ENCODE results near the gene TEPSIN. TPM values are rescaled to one million over a fixed set of nuclear protein-coding genes. Genes with fewer than 3 reads are reported as not detected.
A peak's percentile ranks its signal among the peaks of the same experiment; 100 is the strongest.

Gene TEPSIN
- total RNA-seq, result 36.4 and 40.0 TPM in 2 replicates

- H3K4me1 Mint-ChIP-seq, result peaks cover 23% of the 10 kb centered on the region
- H3K9me3 Mint-ChIP-seq, result no peaks in the 10 kb centered on the region
- peak; percentile 99 for DNase-seq
- intact Hi-C loops (cut with micrococcal nuclease), result loop anchor here (1.0 kb wide), 2 partner anchors 16 to 314 kb away; no protein-coding TSS in a partner anchor
- H3K36me3 Mint-ChIP-seq (ENCODE audit: low read depth), result peaks cover 28% of the 10 kb centered on the region
- peak within 1 kb of the TSS; percentile 97 for H3K27ac Mint-ChIP-seq
- peak within 1 kb of the TSS; percentile 95 for H3K4me3 Mint-ChIP-seq
- H3K27me3 Mint-ChIP-seq, result no peaks in the 10 kb centered on the region
Observed at GRCh38 chr17:81238815-81239713, at the start of gene TEPSIN, which contains the start of gene NDUFAF8. TEPSIN (minus strand) TSS chr17:81239055; CDS start chr17:81239033, 22 bp downstream. NDUFAF8 (plus strand) TSS chr17:81239318; CDS start chr17:81239364, 46 bp downstream.

DNA sequence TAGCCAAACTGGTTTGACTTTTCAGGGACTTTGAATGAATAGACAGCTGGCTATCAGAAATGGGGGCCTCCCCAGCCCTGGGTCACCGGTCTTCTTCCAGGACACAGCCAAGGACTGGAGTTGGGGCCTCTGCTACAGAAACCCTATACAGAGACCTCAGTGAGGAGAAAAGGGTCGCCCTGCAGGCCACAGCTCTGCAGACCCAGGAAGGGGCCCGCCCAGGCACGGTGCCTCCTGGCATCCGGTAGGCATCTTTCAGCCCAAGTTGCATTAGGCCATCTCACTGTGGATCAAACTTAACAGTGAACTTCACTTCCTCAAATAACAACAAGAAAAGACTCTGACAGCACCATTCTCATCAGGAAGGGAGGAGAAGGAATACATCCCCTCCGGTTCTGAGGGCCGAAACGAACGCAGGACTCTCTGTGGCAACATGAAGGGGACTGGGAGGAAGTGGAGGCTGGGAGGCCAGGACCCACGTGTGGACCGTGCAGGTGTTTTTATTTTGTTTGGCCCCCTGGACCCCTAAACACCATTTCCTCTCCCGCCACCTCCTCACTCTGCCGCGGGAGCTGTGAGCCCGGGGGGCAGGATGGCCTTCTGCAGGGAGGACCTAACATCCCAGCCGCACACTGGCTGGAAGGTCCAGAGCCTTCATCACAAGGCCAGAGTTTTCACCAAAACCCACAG, 49.0 kb upstream of the TEPSIN start:
- DNase-seq, result no peak
- Mint-ChIP-seq H3K36me3 (ENCODE audit: low read depth) (peaks cover 23% of the 10 kb centered on the region), H3K9me3 (no peaks in the 10 kb centered on the region), H3K27me3 (no peaks in the 10 kb centered on the region), H3K4me3 (peak overlapping the region; percentile 15), H3K4me1 (peaks cover 31% of the 10 kb centered on the region), H3K27ac (peak overlapping the region; percentile 25)
- intact Hi-C loops (cut with micrococcal nuclease), result no loop called here

- Mint-ChIP-seq H3K4me1 (peaks cover 30% of the 10 kb centered on the region), H3K27me3 (no peaks in the 10 kb centered on the region)
Observed at GRCh38 chr17:81287152-81287551, 48.3 kb upstream of the TEPSIN start.

DNA sequence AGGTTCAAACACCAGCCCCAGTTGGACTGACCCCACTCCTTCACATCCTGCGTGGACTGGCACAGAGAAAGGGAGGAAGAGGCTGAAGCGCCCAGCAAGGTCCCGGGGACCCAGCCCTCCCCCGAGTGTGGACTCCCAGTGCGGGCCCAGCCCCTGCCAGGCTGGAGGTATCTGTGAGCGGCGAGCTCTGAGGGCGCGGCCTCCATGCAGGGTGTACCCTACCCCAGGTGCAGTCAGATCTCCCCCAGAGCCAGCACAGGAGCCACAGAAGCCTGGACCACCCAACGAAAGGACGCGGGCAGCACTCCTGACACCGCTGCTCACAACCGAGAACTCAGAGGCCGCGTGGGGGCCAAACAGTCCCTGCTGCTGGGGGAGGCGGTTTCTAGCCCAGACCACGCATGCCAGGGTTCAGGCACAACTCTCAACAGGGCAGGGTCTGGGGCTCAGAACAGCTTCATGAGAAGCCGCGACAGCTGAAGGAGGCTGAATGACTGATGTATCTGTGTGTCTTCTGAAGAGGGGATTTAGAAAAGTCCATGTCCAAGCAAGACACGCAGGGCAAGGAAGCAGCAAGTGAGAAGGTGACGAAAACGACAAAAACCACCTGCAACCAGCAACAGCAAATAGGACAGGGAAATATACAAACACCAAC, 47.8 kb upstream of the TEPSIN start:
- H3K9me3 Mint-ChIP-seq, result no peaks in the 10 kb centered on the region
- intact Hi-C loops (cut with micrococcal nuclease), result no loop called here
- H3K36me3 Mint-ChIP-seq (ENCODE audit: low read depth), result peaks cover 26% of the 10 kb centered on the region
- peak overlapping the region; percentile 86 for H3K4me3 Mint-ChIP-seq
- no peak for DNase-seq
- peak overlapping the region; percentile 96 for H3K27ac Mint-ChIP-seq
- peaks cover 27% of the 10 kb centered on the region for H3K4me1 Mint-ChIP-seq
- H3K27me3 Mint-ChIP-seq, result no peaks in the 10 kb centered on the region

More at GRCh38 chr17:81287152-81287551, 48.3 kb upstream of the TEPSIN start:
- H3K4me3 Mint-ChIP-seq, result peak overlapping the region; percentile 19
- peaks cover 25% of the 10 kb centered on the region for H3K36me3 Mint-ChIP-seq (ENCODE audit: low read depth)
- intact Hi-C loops (cut with micrococcal nuclease), result no loop called here
- DNase-seq, result no peak
- no peaks in the 10 kb centered on the region for H3K9me3 Mint-ChIP-seq
- peak overlapping the region; percentile 96 for H3K27ac Mint-ChIP-seq

DNA sequence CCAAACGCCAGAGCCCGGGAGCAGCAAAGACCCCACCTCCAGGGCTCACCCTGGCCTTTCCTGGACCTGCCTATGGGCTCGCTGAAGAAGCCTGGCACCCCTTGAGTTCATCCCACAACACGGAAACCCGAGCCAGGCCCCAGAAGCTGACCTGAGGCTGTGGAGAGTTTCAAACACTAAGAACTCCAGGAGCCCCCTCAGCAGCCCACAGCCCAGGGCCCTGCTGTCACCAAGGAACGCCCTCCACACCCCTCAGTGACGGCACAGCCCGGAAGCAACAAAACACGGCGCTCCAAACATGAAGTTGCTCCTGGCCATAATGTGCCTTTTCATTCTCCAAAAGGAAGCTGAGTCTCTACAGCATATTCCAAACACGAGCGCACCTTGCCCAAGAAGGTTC, 47.0 kb upstream of the TEPSIN start:
- Mint-ChIP-seq H3K36me3 (ENCODE audit: low read depth) (peaks cover 25% of the 10 kb centered on the region), H3K27me3 (no peaks in the 10 kb centered on the region), H3K4me1 (peaks cover 24% of the 10 kb centered on the region), H3K4me3 (peak overlapping the region; percentile 86), H3K9me3 (no peaks in the 10 kb centered on the region), H3K27ac (peak overlapping the region; percentile 96)
- no peak for DNase-seq
- intact Hi-C loops (cut with micrococcal nuclease), result loop anchor here (1.0 kb wide), 1 partner anchor 9 kb away; the partner anchor contains the start of gene SLC38A10

DNA sequence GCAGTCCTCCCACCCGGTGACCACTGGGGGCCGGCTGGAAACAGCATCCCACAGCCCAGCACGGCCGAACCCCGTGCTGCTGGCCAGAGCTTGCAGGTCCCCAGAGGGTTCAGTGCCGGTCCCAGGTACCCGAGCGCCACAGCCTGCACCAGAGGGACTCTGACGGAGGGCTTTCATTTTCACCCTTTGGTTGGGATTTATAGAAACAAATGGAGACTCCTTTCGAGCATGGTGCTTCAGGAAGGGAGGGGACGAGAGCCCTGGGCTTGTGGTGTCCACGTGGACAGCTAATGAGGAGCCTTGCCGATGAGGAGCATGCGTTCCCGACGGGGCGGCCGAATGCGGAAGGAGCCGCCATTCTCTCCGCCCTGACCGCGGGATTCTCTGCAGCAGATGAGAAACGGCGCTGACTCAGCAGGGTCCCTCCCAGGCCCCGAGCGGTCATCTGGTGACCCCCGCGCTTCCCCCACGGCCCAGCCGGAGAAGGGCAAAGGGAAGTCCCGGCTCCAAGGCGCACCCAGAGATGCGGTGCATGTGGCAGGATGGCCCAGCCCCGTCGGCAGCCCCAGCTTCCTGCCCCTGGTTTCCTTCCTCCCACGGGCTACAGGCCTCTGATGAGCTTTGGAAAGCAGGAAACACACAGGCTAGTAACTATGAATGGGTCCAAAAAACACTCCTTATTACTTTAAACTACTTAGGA, 46.5 kb upstream of the TEPSIN start:
- peaks cover 26% of the 10 kb centered on the region for H3K36me3 Mint-ChIP-seq (ENCODE audit: low read depth)
- peak overlapping the region; percentile 96 for H3K27ac Mint-ChIP-seq
- H3K9me3 Mint-ChIP-seq, result no peaks in the 10 kb centered on the region
- H3K27me3 Mint-ChIP-seq, result no peaks in the 10 kb centered on the region
- peak overlapping the region; percentile 86 for H3K4me3 Mint-ChIP-seq
- DNase-seq, result peak; percentile 88
- intact Hi-C loops (cut with micrococcal nuclease), result loop anchor here (1.0 kb wide), 1 partner anchor 10 kb away; the partner anchor contains the start of gene SLC38A10
- H3K4me1 Mint-ChIP-seq, result peaks cover 23% of the 10 kb centered on the region

DNA sequence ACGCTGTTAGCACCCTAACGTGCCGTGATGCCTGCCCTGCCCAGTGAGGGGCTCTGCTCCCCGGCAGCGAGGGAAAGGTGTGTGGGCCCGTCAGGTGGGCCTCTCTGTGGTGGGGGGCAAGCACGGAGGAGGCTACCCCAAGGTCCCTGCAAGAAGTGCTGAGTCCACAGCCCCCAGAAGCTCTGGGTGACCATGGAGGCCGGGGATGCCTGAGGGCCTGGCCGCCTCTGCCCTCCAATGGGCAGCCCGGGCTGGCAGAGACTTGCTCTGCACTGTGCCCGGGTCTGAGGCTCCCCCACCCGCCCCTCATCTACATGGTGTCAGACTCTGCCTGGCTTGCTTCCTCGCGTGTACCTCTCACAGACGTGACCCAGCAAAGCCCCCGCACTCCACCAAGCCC, 44.0 kb upstream of the TEPSIN start:
- peaks cover 16% of the 10 kb centered on the region for H3K4me1 Mint-ChIP-seq
- no peak overlapping the region for H3K4me3 Mint-ChIP-seq
- peaks cover 26% of the 10 kb centered on the region for H3K36me3 Mint-ChIP-seq (ENCODE audit: low read depth)

DNA sequence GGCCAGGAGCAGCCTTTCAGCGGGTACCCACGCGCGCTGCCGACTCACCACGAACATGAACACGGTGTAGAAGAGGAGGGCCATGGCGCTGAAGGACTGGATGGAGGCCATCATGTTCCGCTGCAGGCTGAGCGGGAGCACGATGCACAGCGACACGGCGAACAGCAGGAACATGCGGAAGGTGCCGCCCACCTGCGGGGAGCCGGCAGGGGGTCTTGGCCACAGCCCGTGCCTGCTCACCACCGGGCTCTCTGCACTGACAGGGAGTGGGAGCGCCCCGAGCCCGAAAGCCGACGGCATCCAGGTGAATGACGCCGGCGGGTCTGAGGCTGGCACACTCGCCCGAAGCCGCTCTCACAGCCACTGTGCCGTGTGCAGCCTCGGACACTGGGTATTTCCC, 43.3 kb upstream of the TEPSIN start:
- Mint-ChIP-seq H3K4me3 (no peak overlapping the region), H3K27me3 (no peaks in the 10 kb centered on the region), H3K4me1 (peaks cover 14% of the 10 kb centered on the region), H3K36me3 (ENCODE audit: low read depth) (peaks cover 24% of the 10 kb centered on the region), H3K9me3 (no peaks in the 10 kb centered on the region), H3K27ac (no peak overlapping the region)
- intact Hi-C loops (cut with micrococcal nuclease), result no loop called here
- DNase-seq, result no peak

More for the DNA sequence above, 44.0 kb upstream of the TEPSIN start:
- H3K27me3 Mint-ChIP-seq, result no peaks in the 10 kb centered on the region
- intact Hi-C loops (cut with micrococcal nuclease), result no loop called here
- DNase-seq, result no peak
- no peak overlapping the region for H3K27ac Mint-ChIP-seq
- H3K9me3 Mint-ChIP-seq, result no peaks in the 10 kb centered on the region

DNA sequence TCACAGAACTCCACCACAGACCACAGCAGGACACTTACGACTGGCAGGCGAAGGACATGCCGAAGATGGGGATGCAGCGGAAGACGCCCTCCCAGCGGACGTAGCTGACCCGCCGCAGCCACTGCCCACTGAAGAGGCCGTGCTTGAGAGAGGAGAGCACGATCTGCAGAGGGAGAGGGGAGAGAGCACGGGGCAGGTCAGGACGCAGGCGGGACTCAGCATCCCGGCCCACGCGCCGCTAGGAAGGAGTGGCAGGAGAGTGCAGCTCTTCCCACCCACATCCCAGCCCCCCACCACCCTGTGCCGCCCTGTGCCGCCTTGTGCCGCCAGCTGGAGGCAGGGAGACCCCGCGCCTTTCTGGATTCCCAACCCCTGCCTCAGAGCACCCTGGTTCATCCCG, 41.7 kb upstream of the TEPSIN start:
- intact Hi-C loops (cut with micrococcal nuclease), result no loop called here
- H3K4me1 Mint-ChIP-seq, result peaks cover 7% of the 10 kb centered on the region
- H3K27ac Mint-ChIP-seq, result no peak overlapping the region
- H3K27me3 Mint-ChIP-seq, result no peaks in the 10 kb centered on the region
- H3K9me3 Mint-ChIP-seq, result no peaks in the 10 kb centered on the region
- peaks cover 30% of the 10 kb centered on the region for H3K36me3 Mint-ChIP-seq (ENCODE audit: low read depth)
- no peak overlapping the region for H3K4me3 Mint-ChIP-seq
- DNase-seq, result no peak

DNA sequence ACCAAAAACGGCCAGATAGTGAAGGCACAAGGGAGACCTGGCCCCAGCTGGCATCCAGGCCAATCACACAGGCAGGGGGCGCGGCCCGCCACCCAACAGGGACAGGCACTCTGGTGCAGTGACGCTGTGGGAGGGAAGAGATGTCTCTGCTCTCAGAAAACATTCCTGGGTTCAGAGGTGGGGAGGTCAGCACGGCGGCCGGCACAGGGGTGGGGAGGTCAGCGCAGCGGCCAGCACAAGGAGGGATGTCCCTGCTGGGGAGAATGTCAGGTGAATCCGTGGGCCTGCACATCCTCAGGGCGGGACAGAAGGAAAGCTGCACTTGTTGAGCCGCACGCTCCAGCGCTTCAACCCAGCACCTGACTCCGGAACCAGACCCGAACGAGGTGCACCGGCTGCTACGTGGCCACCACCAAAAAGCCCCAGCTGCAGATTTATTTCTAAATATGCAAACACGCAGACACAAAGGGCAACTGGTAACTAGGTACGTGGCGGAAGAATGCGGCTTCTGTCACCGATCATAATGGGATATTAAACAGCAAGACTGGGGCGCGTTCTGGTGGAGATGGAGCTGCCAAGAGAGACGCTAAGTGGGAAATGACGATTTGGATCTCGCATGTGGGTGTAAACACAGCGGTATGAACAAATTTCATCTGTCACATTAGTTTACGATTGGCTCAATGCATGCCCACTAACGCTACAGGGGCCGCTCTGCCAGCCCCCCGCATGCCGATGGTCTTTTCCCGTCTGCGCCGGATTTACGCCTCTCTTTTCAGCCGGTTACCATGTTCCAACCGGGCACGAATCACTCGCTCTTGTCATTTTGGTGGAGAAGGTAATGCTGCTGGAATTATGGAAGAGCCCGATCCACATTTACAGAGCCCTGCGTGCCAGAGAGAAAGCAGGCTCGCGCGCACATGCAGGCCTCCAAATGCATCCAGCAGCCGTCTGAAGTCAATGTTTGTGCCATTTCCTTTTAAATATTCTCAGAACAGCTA, 40.7 kb upstream of the TEPSIN start:
- Mint-ChIP-seq H3K4me3 (no peak overlapping the region), H3K36me3 (ENCODE audit: low read depth) (peaks cover 28% of the 10 kb centered on the region), H3K27ac (no peak overlapping the region), H3K9me3 (no peaks in the 10 kb centered on the region), H3K27me3 (no peaks in the 10 kb centered on the region), H3K4me1 (peaks cover 3% of the 10 kb centered on the region)
- no peak for DNase-seq
- intact Hi-C loops (cut with micrococcal nuclease), result no loop called here

DNA sequence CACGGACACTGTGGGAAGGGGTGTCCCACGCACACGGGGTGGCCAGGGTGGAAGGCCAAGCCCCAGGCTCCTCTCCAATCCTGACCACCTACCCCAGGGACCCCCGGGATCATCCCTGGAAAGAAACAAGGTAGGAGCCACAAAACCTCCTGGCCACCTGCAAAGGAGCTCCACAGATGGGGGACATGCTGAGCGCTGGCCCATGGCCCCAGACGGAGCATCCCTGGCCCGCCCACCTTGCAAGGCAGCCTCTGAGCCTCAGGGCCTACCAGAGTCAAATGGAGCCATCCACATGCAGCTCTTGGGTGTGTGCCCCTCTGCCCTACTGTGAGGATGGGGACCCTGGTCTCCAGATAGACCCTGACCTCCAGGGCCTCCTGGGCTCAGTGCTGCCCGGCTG, 40.0 kb upstream of the TEPSIN start:
- Mint-ChIP-seq H3K9me3 (no peaks in the 10 kb centered on the region), H3K4me1 (no peaks in the 10 kb centered on the region), H3K27me3 (no peaks in the 10 kb centered on the region), H3K27ac (no peak overlapping the region), H3K36me3 (ENCODE audit: low read depth) (peaks cover 28% of the 10 kb centered on the region), H3K4me3 (no peak overlapping the region)
- DNase-seq, result no peak
- intact Hi-C loops (cut with micrococcal nuclease), result no loop called here

DNA sequence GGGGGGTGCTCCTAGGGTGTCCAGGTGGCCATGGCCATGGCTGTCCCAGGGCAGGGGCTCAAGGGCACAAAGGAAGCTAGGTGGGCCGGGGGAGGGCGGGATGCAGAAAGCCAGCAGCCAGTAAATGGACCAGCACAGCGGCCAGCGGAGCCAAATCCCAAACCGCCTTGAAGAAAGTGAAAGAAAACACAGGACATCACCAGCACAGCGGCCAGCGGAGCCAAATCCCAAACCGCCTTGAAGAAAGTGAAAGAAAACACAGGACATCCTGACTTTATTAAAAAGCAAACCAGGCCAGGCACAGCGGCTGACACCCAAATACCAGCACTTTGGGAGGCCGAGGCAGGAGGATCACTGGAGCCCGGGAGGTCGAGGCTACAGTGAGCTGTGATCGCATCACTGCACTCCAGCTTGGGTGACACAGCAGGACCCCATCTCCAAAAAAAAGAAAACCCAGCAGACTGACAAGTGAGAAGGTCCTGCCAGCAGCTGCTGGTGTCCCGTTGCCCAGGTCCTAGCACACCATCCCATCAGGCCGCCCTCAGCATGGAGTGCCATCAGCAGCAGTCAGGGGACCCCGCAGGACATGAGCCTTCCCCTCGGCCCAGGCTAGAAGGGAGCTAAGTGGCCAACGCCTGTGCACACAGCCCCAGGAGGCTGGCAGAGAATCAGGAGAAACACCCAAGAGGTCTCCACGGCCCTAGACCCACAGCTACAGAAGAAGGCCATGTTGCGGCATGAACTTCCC, 39.3 kb upstream of the TEPSIN start:
- Mint-ChIP-seq H3K4me1 (no peaks in the 10 kb centered on the region), H3K4me3 (no peak overlapping the region)
- intact Hi-C loops (cut with micrococcal nuclease), result no loop called here

More for the DNA sequence above, 39.3 kb upstream of the TEPSIN start:
- no peaks in the 10 kb centered on the region for H3K9me3 Mint-ChIP-seq
- no peak for DNase-seq
- H3K27me3 Mint-ChIP-seq, result no peaks in the 10 kb centered on the region
- no peak overlapping the region for H3K27ac Mint-ChIP-seq
- peaks cover 32% of the 10 kb centered on the region for H3K36me3 Mint-ChIP-seq (ENCODE audit: low read depth)

All from activated CD4-positive, alpha-beta T cell treated with anti-CD3 and anti-CD28 coated beads, Interleukin-2, amount 10 ng/mL, durations not matched to agents 24 days and 14 days (primary cell).